ENCODE measurements around the gene EFCC1. TPM values are rescaled to one million over a fixed set of nuclear protein-coding genes. Genes with fewer than 3 reads are reported as not detected.

Gene EFCC1
- total RNA-seq, 1 experiment from 2014 or later, result 1.5 TPM

DNA sequence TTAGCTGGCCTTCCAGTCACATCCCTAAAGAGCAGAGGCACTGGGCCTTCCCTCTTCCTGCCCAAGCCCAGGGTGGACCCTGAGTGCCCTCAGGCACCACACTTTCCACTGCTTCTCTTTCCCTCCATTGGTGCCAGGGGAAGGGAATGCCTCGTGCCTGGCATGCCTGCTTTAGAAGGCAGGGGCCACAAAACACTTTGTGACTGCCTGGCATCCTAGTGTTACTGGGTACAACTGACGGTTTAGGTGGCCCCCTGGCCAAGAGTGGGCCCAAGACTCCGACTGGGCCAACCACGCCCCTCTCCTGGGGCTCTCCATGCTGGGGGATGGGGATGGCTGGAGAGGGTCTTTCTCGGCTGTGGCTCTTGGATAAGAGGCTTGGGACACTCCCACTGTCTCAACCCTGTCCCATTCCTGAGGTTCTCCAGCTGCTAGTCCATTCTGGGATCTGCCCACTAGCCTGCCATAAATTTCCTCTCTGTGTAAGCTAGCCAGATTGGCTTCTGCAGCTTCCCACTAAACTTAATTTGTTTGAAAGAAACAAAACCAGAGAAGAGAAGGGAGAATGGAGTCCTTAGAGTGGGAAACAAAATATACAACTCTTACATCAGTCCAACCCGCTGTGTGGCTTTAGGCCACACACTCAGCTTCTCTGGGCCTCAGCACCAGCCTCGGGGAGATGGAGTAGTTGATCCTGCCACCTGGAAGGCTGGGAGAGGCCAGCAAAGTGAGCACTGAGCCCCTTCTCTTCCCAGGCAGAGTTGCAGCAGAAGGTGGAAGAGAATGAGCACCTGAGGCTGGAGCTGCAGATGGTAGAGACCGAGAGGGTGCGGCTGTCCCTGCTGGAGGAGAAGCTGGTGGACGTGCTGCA, 35.4 kb downstream of the EFCC1 start:
- H3K9me3 ChIP-seq (replicated peaks), result no peaks in the 10 kb centered on the region
- no peaks in the 10 kb centered on the region for H3K4me1 ChIP-seq (replicated peaks)
- no peaks in the 10 kb centered on the region for H3K27me3 ChIP-seq (replicated peaks)
- no peak overlapping the region for H3K4me3 ChIP-seq
- no peak overlapping the region for H3K27ac ChIP-seq
- DNase-seq (ENCODE audit: low read depth in 1 of 2, low spot score in 2 of 2), result no peak
- H3K36me3 ChIP-seq, result no peaks in the 10 kb centered on the region

DNA sequence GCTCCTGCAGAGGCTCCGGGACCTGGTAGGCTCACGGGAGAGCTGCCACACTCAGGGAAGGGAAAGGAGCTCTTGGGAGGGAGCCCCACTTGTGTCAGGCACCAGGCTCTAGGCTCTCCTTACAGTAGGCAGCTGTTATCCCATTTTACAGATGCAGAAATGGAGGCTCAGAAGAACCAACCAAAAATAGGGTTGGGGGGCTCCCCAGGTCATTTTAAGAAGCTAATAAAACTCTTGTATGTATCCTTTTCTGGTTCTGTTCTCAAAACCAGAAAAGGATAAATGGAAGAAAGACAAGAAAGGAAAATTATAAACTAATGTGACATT, 36.0 kb downstream of the EFCC1 start:
- H3K9me3 ChIP-seq (replicated peaks), result no peaks in the 10 kb centered on the region
- H3K27me3 ChIP-seq (replicated peaks), result no peaks in the 10 kb centered on the region
- no peaks in the 10 kb centered on the region for H3K36me3 ChIP-seq
- no peak for DNase-seq (ENCODE audit: low read depth in 1 of 2, low spot score in 2 of 2)
- no peak overlapping the region for H3K27ac ChIP-seq
- no peak overlapping the region for H3K4me3 ChIP-seq
- H3K4me1 ChIP-seq (replicated peaks), result no peaks in the 10 kb centered on the region

GRCh38 chr3:129038121-129038855, 37.2 kb downstream of the EFCC1 start:
- Histone ChIP-seq H3K4me3 (no peak overlapping the region), H3K4me1 (replicated peaks) (no peaks in the 10 kb centered on the region), H3K9me3 (replicated peaks) (no peaks in the 10 kb centered on the region), H3K27ac (no peak overlapping the region), H3K27me3 (replicated peaks) (no peaks in the 10 kb centered on the region), H3K36me3 (no peaks in the 10 kb centered on the region)
- DNase-seq (ENCODE audit: low read depth in 1 of 2, low spot score in 2 of 2), result no peak

DNA sequence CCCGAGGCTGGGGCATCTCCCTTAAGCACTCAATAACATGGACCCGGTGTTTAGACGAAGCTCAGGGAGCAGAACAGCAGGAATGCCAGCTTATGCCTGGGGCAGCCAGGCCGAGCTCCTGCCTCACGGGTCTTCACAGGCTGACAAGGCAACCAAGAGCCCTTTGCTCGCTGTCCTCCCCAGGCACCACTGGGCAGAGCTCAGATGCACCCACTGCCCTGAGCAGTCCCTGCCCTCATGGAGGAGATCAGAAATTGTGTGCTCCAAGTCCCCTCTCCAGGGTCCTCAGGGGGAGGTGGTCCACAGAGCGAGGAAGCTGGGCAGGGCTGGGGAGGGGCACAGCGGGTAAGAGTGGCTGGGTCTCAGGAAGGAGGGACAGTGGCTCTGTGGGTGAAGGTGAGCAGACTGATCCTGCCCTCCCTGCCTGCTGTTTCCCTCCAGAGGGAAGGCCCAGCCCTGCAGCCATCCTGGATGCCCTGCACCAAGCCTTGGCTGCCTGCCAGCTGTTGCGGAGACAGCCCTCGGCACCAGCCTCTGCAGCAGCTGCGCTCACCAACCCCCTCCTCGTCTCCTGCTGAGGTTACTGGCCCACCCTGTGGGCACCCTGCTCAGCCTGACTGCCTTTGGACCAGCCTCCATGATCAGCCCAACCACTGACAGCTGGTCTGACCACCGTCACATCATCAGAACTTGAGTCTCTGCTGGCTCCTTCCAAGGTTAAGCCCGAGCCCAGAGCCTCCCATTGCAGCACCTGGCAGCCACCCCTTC, 38.4 kb downstream of the EFCC1 start:
- H3K9me3 ChIP-seq (replicated peaks), result no peaks in the 10 kb centered on the region
- H3K27ac ChIP-seq, result no peak overlapping the region
- no peaks in the 10 kb centered on the region for H3K36me3 ChIP-seq
- H3K4me1 ChIP-seq (replicated peaks), result no peaks in the 10 kb centered on the region
- H3K4me3 ChIP-seq, result no peak overlapping the region
- H3K27me3 ChIP-seq (replicated peaks), result no peaks in the 10 kb centered on the region
- DNase-seq (ENCODE audit: low read depth in 1 of 2, low spot score in 2 of 2), result peak in 1 of 2 experiments; percentile 40

DNA sequence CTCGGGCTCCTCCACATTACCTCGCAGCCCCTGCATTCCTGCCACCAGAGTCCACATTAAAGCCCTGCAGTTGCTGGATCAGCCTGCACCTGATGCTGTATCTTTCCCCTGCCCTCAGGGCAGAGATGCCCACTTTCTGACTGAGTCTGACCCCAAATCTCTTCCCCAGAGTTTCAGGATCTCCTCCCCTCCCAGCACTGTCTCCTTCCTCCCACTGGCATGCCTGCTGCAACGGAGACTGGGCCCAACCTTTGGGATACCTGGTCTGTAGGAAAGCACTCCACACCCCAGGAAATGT, 38.9 kb downstream of the EFCC1 start:
- H3K4me1 ChIP-seq (replicated peaks), result no peaks in the 10 kb centered on the region
- no peak overlapping the region for H3K4me3 ChIP-seq
- H3K36me3 ChIP-seq, result no peaks in the 10 kb centered on the region
- no peaks in the 10 kb centered on the region for H3K27me3 ChIP-seq (replicated peaks)
- no peak overlapping the region for H3K27ac ChIP-seq
- DNase-seq (ENCODE audit: low read depth in 1 of 2, low spot score in 2 of 2), result no peak
- no peaks in the 10 kb centered on the region for H3K9me3 ChIP-seq (replicated peaks)

DNA sequence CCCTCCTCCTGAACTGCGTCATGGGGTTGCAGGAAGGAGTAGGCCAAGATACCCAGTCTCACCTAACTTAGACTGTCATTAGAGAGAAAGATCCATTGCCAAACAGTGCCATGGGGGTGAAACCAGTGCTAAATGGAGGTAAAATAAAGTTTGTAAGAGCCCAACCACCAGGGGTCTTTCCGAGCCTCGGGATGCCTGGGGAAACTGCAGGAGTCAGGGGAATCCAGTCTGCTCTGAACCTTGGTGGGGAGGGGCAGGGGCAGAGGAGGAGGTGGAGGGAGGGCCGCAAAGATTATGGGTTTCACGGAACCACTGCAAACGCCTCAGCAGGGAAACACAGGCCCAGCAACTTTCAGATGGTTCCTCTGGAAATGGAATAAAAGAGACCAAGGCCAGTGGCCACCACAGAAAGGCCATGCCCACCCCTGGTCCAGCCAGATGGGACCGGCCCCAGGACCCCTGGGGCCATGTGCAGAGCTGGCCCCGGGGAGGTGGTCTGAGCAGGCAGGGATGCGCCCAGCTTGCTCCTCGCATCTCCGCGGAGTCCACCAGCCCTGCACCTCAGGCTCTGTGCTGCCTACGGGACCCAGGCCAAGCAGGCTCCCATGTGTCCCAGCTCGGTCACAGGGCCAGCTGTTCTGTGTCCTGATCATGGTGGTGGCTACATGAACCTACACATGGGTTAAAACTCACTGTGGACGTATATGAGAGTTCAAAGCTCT, 39.6 kb downstream of the EFCC1 start:
- Histone ChIP-seq H3K27me3 (replicated peaks) (no peaks in the 10 kb centered on the region), H3K4me1 (replicated peaks) (no peaks in the 10 kb centered on the region)

DNA sequence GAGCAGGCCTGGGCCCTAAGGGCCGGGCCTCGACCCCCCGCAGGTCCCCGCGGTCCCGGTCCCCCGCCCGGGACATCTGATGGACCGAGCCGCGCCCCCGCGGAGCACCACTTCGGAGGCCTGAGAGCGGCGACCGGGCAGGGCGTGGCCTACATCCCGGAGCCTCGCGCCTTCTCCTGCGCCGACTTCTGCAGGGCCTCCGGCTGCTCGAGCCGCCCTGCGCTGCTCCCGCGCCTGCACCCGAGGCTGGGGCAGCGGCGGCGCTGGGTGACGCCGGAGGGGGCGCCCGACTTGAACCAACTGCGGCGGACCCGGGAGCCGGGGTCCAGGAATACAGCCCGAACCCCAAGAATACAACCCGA, 44.6 kb downstream of the EFCC1 start:
- Histone ChIP-seq H3K4me1 (replicated peaks) (no peaks in the 10 kb centered on the region), H3K27me3 (replicated peaks) (no peaks in the 10 kb centered on the region), H3K36me3 (no peaks in the 10 kb centered on the region), H3K4me3 (no peak overlapping the region), H3K27ac (no peak overlapping the region), H3K9me3 (replicated peaks) (peaks cover 6% of the 10 kb centered on the region; the same call in 1 of the 2 replicates)
- DNase-seq (ENCODE audit: low read depth in 1 of 2, low spot score in 2 of 2), result peak in 1 of 2 experiments; percentile 35

More for the DNA sequence above, 39.6 kb downstream of the EFCC1 start:
- no peak overlapping the region for H3K27ac ChIP-seq
- no peak for DNase-seq (ENCODE audit: low read depth in 1 of 2, low spot score in 2 of 2)
- 0 out of 2 replicates have a peak, but pooled peaks cover under 1% of the 10 kb centered on the region for H3K9me3 ChIP-seq (replicated peaks)
- H3K4me3 ChIP-seq, result no peak overlapping the region
- H3K36me3 ChIP-seq, result no peaks in the 10 kb centered on the region

- H3K4me1 ChIP-seq (replicated peaks), result no peaks in the 10 kb centered on the region
- H3K36me3 ChIP-seq, result no peaks in the 10 kb centered on the region
- peaks cover 6% of the 10 kb centered on the region; the same call in 1 of the 2 replicates for H3K9me3 ChIP-seq (replicated peaks)
- no peak for DNase-seq (ENCODE audit: low read depth in 1 of 2, low spot score in 2 of 2)
- no peaks in the 10 kb centered on the region for H3K27me3 ChIP-seq (replicated peaks)
- no peak overlapping the region for H3K27ac ChIP-seq
- no peak overlapping the region for H3K4me3 ChIP-seq
Observed at GRCh38 chr3:129046037-129046731, 45.1 kb downstream of the EFCC1 start.

- Histone ChIP-seq H3K9me3 (replicated peaks) (peaks cover 6% of the 10 kb centered on the region; the same call in 1 of the 2 replicates), H3K4me1 (replicated peaks) (no peaks in the 10 kb centered on the region), H3K36me3 (no peaks in the 10 kb centered on the region), H3K27me3 (replicated peaks) (no peaks in the 10 kb centered on the region), H3K27ac (no peak overlapping the region), H3K4me3 (no peak overlapping the region)
- peak in 1 of 2 experiments; percentile 37 for DNase-seq (ENCODE audit: low read depth in 1 of 2, low spot score in 2 of 2)
Observed at GRCh38 chr3:129046732-129047552, 45.8 kb downstream of the EFCC1 start.

- no peaks in the 10 kb centered on the region for H3K4me1 ChIP-seq (replicated peaks)
- no peak overlapping the region for H3K27ac ChIP-seq
- H3K36me3 ChIP-seq, result no peaks in the 10 kb centered on the region
- no peaks in the 10 kb centered on the region for H3K27me3 ChIP-seq (replicated peaks)
- no peak for DNase-seq (ENCODE audit: low read depth in 1 of 2, low spot score in 2 of 2)
- peaks cover 6% of the 10 kb centered on the region; the same call in 1 of the 2 replicates for H3K9me3 ChIP-seq (replicated peaks)
- no peak overlapping the region for H3K4me3 ChIP-seq
Observed at GRCh38 chr3:129047553-129047839, 46.4 kb downstream of the EFCC1 start.

DNA sequence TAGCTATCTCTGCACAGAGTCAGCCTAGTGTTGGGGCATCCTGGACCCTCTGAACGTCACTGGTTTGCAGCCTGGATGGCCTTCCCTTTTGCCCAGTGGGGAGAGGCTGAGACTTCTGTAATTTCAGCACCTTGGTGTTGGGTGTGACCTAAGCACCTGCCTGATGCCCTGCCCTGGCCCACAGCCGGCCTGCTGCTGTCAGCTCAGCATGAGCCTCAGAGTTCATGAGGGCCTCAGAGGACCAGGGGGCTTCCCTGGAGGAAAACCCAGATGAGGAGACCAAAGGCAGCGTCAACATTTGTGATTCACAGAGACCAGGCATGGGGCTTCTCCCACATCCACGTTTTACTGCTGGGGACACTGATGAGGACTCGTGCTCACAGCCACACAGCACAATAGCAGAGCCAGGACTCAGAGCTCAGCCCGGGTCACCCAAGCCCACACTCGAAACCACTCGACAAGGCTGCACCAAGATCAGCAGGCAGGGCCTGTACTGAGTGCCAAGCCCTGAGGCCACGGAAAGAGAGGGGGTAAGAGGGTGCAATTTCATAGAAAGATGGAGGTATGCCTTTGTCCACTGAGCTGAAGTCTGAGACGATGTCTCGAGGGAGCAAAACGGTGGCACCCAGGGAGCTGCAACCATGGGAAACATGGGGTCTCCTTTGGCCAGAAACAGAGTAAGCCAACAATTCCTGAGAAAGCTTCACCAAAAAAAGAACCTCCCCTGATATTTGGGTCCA, 49.6 kb downstream of the EFCC1 start:
- Histone ChIP-seq H3K4me1 (replicated peaks) (peaks cover 8% of the 10 kb centered on the region; the same call in 1 of the 2 replicates), H3K27ac (no peak overlapping the region), H3K9me3 (replicated peaks) (peaks cover 6% of the 10 kb centered on the region; the same call in 1 of the 2 replicates), H3K4me3 (no peak overlapping the region), H3K36me3 (no peaks in the 10 kb centered on the region), H3K27me3 (replicated peaks) (no peaks in the 10 kb centered on the region)
- no peak for DNase-seq (ENCODE audit: low read depth in 1 of 2, low spot score in 2 of 2)

- Histone ChIP-seq H3K27me3 (replicated peaks) (no peaks in the 10 kb centered on the region), H3K4me1 (replicated peaks) (peaks cover 8% of the 10 kb centered on the region; the same call in 1 of the 2 replicates), H3K36me3 (no peaks in the 10 kb centered on the region), H3K4me3 (no peak overlapping the region), H3K27ac (no peak overlapping the region), H3K9me3 (replicated peaks) (no peaks in the 10 kb centered on the region; the same call in 1 of the 2 replicates)
- no peak for DNase-seq (ENCODE audit: low read depth in 1 of 2, low spot score in 2 of 2)
Observed at GRCh38 chr3:129051871-129052340, 50.8 kb downstream of the EFCC1 start.
